ENCODE measurements around the gene BCAM. TPM values are rescaled to one million over a fixed set of nuclear protein-coding genes. Genes with fewer than 3 reads are reported as not detected.

The BCAM gene, protein sequence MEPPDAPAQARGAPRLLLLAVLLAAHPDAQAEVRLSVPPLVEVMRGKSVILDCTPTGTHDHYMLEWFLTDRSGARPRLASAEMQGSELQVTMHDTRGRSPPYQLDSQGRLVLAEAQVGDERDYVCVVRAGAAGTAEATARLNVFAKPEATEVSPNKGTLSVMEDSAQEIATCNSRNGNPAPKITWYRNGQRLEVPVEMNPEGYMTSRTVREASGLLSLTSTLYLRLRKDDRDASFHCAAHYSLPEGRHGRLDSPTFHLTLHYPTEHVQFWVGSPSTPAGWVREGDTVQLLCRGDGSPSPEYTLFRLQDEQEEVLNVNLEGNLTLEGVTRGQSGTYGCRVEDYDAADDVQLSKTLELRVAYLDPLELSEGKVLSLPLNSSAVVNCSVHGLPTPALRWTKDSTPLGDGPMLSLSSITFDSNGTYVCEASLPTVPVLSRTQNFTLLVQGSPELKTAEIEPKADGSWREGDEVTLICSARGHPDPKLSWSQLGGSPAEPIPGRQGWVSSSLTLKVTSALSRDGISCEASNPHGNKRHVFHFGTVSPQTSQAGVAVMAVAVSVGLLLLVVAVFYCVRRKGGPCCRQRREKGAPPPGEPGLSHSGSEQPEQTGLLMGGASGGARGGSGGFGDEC
- polyA plus RNA-seq (2012; ENCODE audit: insufficient read length, low read depth): 98.8 TPM

DNA sequence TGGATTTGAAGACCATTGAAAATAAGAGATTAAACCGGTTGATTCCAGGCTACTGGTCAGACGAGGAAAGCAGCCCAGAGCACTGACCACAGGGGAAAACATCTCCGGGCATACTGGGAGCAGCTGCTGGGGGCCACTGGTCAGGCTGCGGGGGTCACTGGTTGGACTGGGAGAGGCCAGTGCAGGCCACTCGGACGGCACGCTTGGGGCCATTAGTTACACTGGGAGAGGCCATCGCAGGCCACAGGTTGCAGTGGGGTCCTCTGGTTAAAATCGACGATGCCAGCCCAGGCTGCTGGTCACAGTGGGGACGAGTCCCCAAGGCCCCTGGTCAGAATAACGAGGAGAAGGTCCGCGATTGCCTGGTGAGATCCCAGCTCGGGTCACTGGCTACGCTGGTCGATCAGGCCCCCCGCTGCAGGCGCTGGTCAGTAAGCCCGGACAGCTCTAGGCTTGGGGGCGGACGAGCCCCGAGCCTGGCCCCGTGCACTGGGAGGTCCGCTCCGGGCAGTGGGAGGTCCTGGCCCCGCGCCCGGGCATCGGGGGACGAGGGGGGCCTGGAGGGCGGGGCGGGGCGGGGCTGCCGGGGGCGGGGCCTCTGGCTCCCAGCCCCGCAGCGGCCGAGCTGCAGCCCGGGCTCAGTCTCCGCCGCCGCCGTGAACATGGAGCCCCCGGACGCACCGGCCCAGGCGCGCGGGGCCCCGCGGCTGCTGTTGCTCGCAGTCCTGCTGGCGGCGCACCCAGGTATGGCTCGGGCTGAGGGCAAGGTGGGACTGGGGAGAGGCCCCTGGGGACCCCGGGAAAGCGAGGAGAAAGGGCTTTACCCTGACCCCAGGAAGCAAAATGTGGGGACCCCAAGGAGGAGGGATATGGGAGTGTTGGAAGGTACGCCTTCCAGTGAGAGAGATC, at the start of gene BCAM:
Gene BCAM (plus strand): TSS at position 641 of the 909 bp plus-strand sequence. CDS start 22 bp downstream, at position 663.
- peak; percentile 74 for TF ChIP-seq POLR2AphosphoS5 (IDR thresholded peaks at IDR 0.05; ENCODE audit: low read depth, low read length)
- no peak for TF ChIP-seq SIN3A (IDR thresholded peaks at IDR 0.05; ENCODE audit: borderline replicate concordance, insufficient read depth, low read length)
- TF ChIP-seq FOXP2 (optimal IDR thresholded peaks at IDR 0.05; ENCODE audit: borderline replicate concordance, extremely low read depth, extremely low read length, insufficient read depth): no peak
- TF ChIP-seq TAF1 (IDR thresholded peaks at IDR 0.05; ENCODE audit: borderline replicate concordance, insufficient read depth, low read length): 0 out of 2 replicates have a peak, but pooled peaks have one; percentile 33

DNA sequence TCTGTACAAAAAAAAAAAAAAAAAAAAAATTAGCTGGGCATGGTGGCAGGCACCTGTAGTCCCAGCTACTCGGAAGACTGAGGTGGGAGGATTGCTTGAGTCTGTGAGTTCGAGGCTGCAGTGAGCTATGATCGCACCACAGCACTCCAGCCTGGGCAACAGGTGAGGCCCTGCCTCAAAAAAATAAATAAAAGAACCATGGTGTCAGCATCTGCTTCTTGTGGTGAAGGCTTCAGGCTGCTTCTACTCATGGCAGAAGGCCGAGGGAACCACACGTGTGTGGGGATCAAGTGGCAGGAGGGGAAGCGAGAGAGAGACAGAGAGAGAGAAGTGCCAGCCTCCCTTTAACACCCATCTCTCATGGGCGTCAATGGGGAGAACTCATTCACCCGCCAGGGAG, 46.9 kb upstream of the BCAM start:
- TF ChIP-seq, protein P1, sequence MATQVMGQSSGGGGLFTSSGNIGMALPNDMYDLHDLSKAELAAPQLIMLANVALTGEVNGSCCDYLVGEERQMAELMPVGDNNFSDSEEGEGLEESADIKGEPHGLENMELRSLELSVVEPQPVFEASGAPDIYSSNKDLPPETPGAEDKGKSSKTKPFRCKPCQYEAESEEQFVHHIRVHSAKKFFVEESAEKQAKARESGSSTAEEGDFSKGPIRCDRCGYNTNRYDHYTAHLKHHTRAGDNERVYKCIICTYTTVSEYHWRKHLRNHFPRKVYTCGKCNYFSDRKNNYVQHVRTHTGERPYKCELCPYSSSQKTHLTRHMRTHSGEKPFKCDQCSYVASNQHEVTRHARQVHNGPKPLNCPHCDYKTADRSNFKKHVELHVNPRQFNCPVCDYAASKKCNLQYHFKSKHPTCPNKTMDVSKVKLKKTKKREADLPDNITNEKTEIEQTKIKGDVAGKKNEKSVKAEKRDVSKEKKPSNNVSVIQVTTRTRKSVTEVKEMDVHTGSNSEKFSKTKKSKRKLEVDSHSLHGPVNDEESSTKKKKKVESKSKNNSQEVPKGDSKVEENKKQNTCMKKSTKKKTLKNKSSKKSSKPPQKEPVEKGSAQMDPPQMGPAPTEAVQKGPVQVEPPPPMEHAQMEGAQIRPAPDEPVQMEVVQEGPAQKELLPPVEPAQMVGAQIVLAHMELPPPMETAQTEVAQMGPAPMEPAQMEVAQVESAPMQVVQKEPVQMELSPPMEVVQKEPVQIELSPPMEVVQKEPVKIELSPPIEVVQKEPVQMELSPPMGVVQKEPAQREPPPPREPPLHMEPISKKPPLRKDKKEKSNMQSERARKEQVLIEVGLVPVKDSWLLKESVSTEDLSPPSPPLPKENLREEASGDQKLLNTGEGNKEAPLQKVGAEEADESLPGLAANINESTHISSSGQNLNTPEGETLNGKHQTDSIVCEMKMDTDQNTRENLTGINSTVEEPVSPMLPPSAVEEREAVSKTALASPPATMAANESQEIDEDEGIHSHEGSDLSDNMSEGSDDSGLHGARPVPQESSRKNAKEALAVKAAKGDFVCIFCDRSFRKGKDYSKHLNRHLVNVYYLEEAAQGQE (IDR thresholded peaks at IDR 0.05; ENCODE audit: insufficient read depth in 1 of 2, low read depth in 2 of 2, low read length in 2 of 2): no peak
- no peak for TF ChIP-seq SIN3A (IDR thresholded peaks at IDR 0.05; ENCODE audit: borderline replicate concordance, insufficient read depth, low read length)
- TF ChIP-seq FOXP2 (optimal IDR thresholded peaks at IDR 0.05; ENCODE audit: borderline replicate concordance, extremely low read depth, extremely low read length, insufficient read depth): no peak
- TF ChIP-seq TAF1 (IDR thresholded peaks at IDR 0.05; ENCODE audit: borderline replicate concordance, insufficient read depth, low read length): no peak
- TF ChIP-seq POLR2AphosphoS5 (IDR thresholded peaks at IDR 0.05; ENCODE audit: low read depth, low read length): no peak

DNA sequence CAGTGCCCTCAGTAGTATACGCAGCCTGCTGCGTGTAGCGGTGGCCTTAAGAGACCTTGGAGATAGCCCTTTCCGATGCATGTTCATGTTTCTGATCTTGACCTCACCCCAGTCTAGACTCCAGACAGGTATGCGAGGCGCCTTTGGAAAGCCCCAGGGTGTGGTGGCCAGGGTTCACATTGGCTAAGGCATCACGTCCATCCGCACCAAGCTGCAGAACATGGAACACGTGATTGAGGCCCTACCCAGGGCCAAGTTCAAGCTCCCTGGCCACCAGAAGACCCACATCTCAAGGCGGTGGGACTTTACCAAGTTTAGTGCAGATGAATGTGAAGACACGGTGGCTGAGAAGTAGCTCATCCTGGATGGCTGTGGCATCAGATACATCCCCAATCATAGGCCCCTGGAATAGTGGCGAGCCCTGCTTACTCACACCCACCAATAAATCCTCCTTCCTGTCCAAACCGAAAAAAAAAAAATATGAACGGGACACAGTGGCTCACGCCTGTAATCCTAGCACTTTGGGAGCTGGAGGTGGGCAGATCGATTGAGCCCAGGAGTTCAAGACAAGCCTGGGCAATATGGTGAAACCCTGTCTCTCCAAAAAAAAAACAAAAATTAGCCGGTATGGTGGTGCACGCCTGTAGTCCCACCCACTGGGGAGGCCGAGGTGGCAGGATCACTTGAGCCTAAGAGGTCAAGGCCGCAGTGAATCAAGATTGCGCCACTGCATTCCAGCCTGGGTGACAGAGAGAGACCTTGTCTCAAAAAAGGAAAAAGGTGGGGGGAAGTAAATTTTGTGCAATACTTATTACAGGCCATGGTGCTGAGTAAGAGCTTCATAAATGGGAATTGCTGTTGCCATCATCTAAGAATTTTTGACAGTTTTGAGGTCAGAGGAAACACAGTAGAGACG, 43.6 kb upstream of the BCAM start:
- TF ChIP-seq FOXP2 (optimal IDR thresholded peaks at IDR 0.05; ENCODE audit: borderline replicate concordance, extremely low read depth, extremely low read length, insufficient read depth) (no peak), TAF1 (IDR thresholded peaks at IDR 0.05; ENCODE audit: borderline replicate concordance, insufficient read depth, low read length) (no peak), SIN3A (IDR thresholded peaks at IDR 0.05; ENCODE audit: borderline replicate concordance, insufficient read depth, low read length) (no peak), POLR2AphosphoS5 (IDR thresholded peaks at IDR 0.05; ENCODE audit: low read depth, low read length) (no peak)
- TF ChIP-seq, protein P1 (IDR thresholded peaks at IDR 0.05; ENCODE audit: insufficient read depth in 1 of 2, low read depth in 2 of 2, low read length in 2 of 2): no peak

DNA sequence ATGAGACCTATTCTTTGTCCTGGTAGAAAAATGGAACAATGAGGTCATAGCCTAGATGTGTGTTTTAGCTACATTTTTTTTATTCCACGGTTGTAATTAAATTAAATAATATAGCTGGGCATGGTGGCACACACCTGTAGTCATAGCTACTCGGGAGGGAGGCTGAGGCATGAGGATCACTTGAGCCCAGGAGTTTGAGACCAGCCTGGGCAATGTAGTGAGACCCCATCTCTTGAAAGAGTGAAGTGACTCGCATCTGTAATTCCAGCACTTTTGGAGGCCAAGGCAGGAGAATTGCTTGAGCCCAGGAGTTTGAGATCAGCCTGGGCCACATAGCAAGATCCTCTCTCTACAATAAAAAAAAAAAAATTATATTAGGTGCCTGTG, 43.0 kb upstream of the BCAM start:
- no peak for TF ChIP-seq TAF1 (IDR thresholded peaks at IDR 0.05; ENCODE audit: borderline replicate concordance, insufficient read depth, low read length)
- TF ChIP-seq, protein P1 (IDR thresholded peaks at IDR 0.05; ENCODE audit: insufficient read depth in 1 of 2, low read depth in 2 of 2, low read length in 2 of 2): no peak
- TF ChIP-seq POLR2AphosphoS5 (IDR thresholded peaks at IDR 0.05; ENCODE audit: low read depth, low read length): no peak
